Body of pancreas (tissue), 4 donors: ENCODE measurements around the gene RPP21.

Experiments
- CTCF ChIP-seq, 7 experiments: fragments of 450-650 bp in 4 of 7; fragments of 200-600 bp in 3 of 7; sonication (generic) in 3 of 7; IDR thresholded peaks; one replicate each; pipeline ENCODE4 v1.5.1; 2016 to 2019; ENCODE audit warnings: antibody characterized with exemption in 7 of 7
- POLR2A ChIP-seq, 3 donors: fragments of 450-650 bp; IDR thresholded peaks; one replicate each; pipeline ENCODE4 v1.6.1; 2016; ENCODE audit warnings: antibody characterized with exemption in 3 of 3, mild to moderate bottlenecking in 2 of 3

GRCh38 chr6:30364591-30364990 is 19.6 kb downstream of the RPP21 start:
- TF ChIP-seq CTCF (IDR thresholded peaks at IDR 0.05): no peak
- no peak for TF ChIP-seq POLR2A (IDR thresholded peaks at IDR 0.05)
